Mammary epithelial cell (primary cell): ENCODE data around the gene IFT27.

ENCODE experiments used
- EZH2 ChIP-seq: IDR thresholded peaks from 2 replicates; pipeline ENCODE4 v1.6.1; 2012; ENCODE audit warnings: low read length, inconsistent platforms, borderline replicate concordance
- TF ChIP-seq, protein P1 (sequence below), 2 donors: IDR thresholded peaks in 1 of 2; conservative IDR thresholded peaks in 1 of 2; 2 replicates each; pipeline ENCODE4 v1.5.1; 2011 to 2012; ENCODE audit warnings: inconsistent platforms in 2 of 2, low read length in 2 of 2, mild to moderate bottlenecking in 2 of 2, control low read depth in 1 of 2, low read depth in 1 of 2; ENCODE audit not compliant: insufficient read depth in 1 of 2; ENCODE audit errors: extremely low read depth in 1 of 2

DNA sequence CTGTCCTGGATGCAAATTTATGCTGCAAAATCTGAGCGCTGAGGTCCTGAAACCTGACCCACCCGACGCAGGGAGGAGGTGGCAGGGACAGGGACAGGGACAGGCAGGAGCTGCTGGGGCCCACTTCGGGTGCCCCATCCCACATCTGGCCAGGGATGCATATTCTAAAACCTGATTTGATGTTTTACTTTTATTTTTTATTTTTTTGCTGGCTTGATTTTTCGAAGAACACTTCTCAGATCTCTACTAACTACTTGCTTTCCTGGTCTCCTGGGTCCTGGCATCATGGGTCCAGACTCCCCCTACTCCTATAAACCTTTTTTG, 41.6 kb upstream of the IFT27 start:
- TF ChIP-seq EZH2: no peak
- TF ChIP-seq, protein P1, sequence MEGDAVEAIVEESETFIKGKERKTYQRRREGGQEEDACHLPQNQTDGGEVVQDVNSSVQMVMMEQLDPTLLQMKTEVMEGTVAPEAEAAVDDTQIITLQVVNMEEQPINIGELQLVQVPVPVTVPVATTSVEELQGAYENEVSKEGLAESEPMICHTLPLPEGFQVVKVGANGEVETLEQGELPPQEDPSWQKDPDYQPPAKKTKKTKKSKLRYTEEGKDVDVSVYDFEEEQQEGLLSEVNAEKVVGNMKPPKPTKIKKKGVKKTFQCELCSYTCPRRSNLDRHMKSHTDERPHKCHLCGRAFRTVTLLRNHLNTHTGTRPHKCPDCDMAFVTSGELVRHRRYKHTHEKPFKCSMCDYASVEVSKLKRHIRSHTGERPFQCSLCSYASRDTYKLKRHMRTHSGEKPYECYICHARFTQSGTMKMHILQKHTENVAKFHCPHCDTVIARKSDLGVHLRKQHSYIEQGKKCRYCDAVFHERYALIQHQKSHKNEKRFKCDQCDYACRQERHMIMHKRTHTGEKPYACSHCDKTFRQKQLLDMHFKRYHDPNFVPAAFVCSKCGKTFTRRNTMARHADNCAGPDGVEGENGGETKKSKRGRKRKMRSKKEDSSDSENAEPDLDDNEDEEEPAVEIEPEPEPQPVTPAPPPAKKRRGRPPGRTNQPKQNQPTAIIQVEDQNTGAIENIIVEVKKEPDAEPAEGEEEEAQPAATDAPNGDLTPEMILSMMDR (conservative IDR thresholded peaks at IDR 0.05 in 1 of 2, IDR thresholded peaks at IDR 0.05 in 1 of 2; ENCODE audit: extremely low read depth in 1 of 2, insufficient read depth in 1 of 2, low read depth in 1 of 2, low read length in 2 of 2): no peak
